NCI-H2107 (cell line): ENCODE data around the gene RUNX3.
A peak's percentile ranks its signal among the peaks of the same experiment; 100 is the strongest.
"Not testable (repeated sequence)": the region's sequence is repeated elsewhere in the genome, so short reads cannot be mapped to it uniquely, and the experiment has no call there.

ENCODE experiments used
- DNase-seq: peaks from one replicate; lab custom pipeline; 2025; lab: John Stamatoyannopoulos, UW

Gene RUNX3

DNA sequence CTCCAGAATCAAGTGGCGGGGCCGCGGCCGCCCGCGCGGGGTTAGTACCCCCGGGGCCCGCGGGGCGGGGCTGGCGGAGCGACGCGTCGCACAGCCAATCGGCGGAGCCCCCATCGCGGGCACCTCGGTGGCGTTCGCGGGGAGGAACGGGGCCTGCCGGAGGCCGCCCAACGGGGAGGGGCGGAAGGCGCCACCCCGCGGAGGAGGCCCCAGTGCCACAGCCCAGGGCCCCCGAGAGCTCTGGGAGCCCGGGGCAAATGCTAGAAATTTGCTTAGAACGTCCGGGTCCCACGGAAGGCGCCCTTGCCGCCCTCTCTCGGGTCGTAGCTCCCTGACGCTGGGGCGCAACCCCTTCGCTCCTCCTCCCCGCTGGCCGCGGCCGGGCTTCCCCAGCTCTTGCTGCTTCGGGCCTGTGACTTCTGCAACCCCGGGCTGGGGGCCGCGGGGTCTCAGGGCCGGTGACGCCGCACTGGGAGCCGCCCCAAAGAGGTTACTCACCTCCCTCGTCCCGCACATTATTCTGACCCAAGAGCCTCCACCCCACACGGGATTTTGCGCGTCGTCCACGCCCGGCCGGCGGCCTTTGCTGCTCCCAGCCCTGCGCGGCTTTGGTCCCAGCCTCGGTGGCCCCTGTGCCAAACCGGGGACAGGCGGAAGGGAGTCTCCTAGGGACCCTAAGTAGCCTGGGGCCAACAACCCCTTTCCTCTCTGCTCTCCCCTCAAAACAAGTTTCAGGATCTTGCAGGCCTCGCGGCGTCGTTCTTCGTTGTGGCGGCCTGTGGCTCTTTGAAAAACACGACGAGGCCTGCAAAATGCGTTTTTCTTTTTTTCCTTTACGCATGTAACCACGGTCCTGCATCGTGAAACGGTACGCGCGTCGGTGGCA is at the start of gene RUNX3:
RUNX3 (minus strand) TSS at position 17 of the 886 bp plus-strand sequence. CDS start 408 bp downstream, outside the sequence.
- DNase-seq = no peak

DNA sequence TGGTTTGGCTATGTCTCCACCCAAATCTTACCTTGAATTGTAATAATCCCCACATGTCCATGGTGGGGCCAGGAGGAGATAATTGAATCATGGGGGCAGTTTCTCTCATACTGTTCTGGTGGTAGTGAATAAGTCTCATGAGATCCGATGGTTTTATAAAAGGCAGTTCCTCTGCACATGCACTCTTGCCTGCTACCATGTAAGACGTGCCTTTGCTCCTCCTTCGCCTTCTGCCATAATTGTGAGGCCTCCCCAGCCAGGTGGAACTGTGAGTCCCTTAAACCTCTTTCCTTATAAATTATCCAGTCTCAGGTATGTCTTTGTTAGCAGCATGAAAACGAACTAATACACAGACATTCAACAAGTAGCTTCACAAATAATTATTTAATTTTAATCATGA is 49.2 kb upstream of the RUNX3 start:
- not testable (repeated sequence) for DNase-seq

DNA sequence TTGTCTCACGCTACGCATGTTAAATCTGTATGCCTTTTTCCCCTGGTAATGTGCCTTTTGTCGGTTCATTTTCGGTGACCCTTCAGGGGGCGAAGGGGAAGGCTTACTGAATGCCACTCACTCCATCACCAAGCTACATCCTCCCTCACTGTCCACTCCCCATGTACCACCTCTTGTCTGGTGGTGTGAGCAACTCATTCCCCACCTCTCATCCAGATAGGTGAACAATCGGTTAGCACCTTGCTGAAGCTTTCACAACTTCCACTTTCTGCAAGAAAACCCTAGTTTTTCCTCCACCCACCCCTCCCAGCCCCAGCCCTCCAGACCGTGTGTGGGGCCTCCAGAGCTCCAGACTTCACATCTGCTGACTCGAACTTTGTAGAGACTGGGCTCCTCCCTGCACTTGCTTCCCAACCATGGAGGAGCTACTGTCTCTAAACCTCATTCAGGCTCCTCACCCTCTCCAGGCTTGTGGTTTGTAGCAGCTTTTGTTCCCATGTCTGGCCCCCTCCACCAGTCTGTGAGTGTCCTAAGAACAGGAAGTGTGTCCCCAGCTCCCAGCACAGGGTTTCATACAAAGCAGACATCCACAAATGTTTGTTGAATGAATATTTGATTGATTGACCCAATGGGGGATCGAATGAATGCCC is 48.4 kb upstream of the RUNX3 start:
- no peak for DNase-seq

DNA sequence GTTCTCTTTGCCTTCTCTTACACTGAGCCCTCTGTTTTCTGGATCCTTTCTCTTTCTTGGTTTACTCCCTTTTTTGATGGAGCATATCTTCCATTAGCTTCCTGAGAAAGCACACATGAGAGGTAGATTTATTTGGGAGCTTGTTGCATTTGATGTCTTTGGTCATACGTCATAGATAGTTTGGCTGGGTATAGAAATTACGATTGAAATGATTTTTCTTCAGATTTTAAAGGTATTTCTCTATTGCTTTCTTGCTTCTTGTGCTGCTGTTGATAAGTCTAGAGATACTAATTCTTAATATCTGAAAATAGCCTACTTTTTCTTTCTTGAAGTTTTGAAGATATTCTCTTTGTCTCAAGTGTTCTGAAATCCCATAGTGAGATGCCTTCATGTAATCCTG is 45.3 kb upstream of the RUNX3 start:
- no peak for DNase-seq

DNA sequence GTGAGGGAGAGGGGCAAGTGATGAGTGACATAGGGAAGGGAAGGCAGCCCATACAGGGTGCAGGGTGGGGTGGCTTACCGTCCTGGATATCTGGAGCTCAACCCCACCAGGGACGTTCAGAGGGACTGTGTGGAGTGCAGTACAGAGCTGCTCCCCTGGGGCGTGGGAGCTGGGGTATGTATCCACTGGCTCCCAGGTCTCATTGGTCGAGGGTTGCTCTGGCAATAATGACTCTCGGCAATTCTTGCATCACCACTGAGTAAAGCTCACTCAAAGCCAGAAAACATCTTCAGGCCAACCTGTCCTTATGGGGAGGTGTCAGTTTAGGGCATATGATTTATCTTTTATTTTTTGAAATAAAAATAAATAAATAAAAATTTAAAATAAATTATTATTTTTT is 43.2 kb upstream of the RUNX3 start:
- no peak for DNase-seq

DNA sequence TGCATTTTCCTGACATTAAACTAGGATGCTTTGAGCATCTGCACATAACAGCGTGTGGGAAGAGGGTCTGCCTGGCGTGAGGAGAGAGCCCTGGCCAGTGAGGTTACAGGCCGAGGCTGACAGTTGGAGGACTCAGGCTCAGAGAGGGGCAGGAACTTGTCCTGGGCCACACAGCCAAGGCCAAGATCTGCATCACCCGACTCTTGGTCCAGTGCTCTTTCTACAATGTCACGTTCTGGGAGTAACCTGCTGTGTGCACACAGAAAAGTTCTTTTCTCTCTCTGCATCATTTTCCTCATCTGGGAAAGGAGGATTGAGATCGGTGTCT is 42.8 kb upstream of the RUNX3 start:
- DNase-seq = no peak

DNA sequence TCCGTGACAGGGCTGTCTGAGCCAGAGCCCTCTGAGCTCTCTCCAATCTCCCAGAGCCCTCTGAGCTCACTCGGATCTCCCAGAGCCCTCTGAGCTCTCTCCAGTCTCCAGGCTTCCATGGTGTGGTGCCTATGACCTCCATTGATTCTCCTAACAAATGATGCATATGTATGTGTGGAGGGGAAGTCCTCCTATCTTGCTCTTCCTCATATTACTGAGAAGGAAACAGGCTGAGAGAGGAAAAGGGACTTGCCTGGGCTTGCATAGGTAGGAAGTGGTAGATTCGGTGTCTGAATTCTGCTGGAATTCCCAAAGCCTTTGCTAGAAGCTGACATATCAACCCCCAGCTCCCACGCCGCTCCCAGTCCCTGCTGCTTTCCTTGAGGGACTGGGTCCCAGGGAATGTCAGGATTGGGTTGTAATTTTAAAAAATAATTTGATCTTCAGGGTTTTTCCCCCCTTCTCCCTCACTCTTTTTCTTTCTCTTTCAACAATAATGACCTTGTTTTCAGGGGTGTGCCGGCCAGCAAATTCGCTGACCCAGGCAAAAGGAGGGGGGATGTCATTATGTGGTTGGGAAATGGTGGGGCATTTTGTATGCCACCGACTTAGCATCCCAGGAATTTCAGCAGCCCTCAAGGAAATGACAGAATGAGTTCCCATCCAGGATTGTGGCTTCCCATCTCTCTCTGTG is 42.3 kb upstream of the RUNX3 start:
- no peak for DNase-seq

DNA sequence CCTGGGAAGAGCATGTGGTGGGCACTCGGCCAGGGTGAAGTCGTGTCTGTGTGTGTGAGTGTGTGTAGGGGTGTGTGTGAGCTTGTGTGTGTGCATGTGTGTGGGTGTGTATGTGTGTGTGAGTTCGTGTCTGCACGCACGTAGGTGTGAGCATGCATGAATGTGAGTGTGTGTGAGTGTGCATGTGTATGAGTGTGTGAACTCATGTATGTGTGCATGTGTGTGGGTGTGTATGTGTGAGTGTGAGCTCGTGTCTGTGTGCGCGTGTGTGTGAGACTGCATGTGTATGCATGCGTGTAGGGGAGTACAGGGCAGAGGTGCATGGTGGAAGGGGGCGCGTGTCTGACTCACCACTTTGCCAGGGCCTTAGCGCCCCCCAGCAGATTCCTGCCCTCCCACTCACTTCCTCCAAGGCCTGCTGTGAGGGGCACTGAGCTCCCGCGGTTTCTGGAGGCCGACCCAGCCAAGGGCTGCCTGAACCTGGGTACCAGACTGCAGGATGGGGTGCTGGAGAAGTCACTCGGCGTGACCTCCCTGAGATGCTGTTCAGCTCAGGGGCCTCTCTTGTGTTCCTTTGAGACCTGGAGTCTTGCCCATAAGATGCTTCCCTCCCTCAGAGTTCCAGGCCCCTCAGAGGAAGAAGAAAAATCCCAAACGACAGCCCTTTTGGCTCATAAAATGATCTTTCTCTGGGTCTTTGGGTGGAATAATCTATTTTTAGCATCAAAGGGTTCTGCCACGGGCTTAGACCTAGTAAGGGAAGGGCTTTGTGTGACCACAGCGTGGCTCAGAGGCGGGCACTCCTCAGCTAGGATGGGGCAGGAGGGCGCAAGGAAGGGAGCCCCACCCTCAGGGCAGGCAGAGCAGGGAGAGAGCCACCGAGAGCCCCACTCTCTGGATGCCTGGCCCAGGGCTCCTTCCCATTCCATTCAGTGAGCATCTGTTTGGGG is 41.1 kb upstream of the RUNX3 start:
- no peak for DNase-seq

DNA sequence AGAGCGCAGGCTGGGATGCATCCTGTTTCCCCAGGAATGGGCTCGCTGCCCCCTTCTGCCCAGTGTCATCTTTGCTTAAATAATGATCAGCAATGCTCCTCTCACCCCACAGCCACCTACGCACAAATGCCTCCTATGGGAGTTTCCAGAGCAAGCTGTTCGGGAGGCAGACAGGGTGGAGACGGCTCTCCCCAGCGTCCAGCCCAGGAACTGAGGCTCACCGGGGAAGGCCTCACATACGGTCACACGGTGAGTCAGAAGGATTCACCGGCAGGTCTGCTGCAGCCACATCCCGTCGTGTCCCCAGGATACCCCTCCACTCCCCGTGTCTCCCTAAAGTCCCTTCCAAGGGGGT is 40.3 kb upstream of the RUNX3 start:
- peak; percentile 10 for DNase-seq

DNA sequence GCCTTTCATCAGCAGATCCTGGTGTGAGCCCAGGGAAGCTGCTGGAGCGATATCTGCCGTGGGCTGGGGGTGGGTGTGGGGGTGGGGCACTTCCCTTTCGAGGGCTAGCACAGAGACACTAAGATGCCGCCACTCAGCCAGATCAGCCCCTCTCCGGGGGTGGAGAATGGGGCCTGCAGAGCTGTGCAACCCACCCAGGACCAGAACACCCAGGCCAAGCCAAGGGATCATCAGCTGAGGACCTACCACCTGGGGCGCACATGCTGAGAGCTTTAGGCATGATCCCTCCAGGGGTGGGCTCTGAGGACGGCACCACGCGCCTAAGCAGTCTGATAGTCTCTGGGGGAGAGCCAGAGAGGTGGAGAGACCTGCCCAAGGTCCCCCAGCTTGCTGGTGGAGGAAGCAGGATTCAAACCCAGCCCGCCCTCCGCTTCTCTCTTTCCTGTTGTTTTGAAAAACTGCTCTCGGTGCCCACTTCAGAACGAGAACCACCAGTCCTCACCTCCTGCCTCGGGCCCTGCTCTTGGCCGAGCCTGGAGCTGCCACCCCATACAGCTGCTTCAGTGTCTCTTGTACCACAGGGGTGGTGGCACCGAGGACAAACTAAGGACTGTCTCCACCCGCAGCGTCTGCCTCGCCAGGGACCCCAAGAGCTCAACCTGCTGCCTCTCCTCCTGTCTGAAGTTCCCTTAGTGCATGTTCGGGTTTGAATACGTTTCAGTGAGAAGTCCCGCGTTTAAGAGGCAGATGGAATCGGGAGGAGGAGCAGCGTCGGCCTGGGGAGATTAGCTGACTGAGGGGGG is 39.7 kb upstream of the RUNX3 start:
- no peak for DNase-seq

DNA sequence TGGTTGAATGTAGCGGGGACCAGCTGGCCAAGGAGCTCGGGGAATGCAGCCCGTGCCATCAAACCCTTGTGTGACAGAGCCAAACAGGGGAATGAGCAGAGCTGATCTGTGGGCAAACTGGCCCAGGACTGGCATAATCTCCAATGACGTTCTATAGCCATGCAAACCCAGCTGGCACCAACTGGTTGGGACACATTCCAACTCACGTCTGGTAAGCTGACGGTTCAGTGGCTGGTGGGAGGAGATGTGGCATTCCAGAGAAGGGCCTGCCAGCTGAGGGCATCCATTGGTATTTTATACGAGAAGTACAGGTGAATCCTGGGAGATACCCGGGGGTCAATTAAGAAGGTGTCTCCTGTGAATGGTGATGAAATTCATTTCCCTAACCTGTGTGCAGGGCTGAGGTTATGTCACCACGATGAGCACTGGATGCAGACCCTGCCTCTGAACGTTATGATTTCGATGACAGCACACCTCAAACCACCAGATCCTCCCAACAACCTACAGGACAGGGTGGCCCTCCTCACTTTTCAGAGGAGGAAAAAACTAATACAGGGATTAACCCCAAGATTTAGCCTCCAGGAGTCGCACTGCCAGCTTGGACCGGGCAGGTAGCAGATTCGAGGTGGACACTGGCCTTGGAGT is 39.0 kb upstream of the RUNX3 start:
- no peak for DNase-seq

DNA sequence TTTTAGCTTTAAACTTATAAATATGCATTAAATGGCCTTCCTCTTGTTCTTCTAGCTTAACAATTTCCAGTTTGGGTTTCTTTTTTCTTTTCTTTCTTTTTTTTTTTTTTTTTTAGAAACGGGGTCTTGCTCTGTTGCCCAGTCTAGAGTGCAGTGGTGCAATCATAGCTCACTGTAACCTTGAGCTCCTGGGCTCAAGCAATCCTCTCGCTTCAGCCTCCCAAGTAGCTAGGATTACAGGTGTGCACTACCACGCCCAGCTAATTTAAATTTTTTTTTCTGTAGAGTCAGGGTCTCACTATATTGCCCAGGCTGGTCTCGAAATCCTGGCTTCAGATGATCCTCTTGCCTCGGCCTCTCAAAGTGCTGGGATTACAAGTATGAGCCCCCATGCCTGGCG is 37.9 kb upstream of the RUNX3 start:
- DNase-seq = no peak

DNA sequence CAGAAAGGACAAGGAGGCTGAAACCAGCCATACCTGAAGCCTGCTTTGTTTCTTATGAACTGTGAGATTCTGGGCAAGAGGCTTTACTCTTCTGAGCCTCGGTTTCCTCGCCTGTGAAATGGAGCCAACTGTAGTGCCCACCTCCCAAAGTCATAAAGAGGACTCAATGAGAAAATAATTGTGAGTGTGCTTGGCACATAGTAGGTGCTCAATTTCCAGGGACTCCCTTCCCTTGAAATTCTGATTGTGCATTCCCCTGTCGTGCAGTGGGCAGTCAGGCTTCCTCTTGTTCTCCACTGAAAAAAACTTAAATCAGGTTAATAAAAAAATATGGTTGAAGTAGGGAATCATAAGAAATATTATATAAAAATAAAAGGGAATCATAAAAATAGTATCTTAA is 37.5 kb upstream of the RUNX3 start:
- no peak for DNase-seq

DNA sequence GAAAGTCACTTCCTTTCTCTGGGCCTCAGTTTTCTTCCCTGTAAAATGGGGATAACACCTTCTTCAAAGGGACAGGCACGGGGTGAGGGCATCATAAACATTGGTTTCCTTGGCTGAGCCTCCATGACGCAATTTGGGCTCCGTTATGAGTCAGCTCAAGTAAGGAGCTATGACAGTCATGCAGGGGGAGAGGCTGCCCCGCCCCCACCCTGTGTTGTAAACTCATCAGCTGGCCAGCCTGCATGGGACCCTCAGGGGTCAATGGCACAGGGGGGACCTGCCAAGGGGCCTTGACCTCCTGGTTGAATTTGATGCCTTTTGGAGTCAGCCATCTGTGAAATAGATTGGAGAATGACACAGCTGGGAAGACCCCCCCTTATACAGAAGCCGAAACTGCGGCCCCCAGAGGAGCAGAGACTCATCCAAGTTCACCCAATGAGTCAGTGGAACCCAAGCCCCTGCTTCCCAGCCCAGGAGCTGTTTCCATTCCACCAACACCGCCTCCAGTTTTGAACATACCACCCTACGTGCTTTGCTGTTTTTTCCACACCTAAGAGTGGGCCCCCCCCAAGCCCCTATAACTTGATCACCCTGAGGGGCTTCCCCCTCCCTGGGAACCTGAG is 36.8 kb upstream of the RUNX3 start:
- DNase-seq = no peak

DNA sequence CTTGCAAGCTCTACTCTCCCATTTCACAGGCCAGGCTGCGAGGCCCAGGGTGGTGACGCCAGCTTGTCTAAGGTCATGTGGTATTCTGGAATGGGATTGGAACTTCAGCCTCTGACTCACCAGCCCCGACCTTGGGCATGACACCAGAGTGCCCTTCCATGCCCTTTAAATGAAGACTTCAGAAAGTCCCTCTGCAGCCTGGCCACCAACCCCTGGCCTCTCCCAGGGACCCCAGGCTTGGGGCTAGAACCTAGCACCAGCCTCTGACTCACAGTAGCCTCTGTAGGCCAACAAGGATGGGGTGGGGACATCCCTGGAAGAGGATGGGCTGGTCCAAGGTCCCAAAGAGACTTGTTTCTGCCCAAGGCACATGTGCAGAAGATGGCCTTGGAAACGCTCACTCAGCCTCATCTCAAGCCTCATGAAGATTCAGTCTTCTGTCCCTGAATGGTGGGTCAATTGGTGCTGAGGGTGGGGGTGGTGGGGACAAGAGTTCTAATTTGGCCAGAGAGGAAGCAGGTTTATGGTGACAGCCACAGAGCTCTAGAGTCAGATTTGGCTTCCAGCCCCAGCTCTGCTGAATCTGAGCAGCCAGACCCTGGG is 36.1 kb upstream of the RUNX3 start:
- no peak for DNase-seq

DNA sequence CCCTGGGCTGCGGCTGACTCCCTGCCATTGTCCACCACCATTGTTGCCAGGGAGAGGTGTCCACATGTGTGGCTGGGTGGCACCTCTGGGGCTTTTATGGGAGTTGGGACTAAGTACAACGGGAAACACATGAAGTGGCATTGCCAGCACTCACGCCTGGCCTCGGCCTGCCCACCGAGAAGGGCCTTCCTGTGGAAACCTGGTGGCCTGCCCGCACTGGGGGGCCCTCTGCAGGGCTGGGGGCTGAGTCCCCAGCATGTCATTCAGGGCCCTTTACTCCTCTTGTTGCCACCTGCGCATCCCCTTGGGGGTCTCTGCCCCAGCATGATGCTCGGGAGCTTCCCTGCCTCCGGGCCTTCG is 35.5 kb upstream of the RUNX3 start:
- no peak for DNase-seq

DNA sequence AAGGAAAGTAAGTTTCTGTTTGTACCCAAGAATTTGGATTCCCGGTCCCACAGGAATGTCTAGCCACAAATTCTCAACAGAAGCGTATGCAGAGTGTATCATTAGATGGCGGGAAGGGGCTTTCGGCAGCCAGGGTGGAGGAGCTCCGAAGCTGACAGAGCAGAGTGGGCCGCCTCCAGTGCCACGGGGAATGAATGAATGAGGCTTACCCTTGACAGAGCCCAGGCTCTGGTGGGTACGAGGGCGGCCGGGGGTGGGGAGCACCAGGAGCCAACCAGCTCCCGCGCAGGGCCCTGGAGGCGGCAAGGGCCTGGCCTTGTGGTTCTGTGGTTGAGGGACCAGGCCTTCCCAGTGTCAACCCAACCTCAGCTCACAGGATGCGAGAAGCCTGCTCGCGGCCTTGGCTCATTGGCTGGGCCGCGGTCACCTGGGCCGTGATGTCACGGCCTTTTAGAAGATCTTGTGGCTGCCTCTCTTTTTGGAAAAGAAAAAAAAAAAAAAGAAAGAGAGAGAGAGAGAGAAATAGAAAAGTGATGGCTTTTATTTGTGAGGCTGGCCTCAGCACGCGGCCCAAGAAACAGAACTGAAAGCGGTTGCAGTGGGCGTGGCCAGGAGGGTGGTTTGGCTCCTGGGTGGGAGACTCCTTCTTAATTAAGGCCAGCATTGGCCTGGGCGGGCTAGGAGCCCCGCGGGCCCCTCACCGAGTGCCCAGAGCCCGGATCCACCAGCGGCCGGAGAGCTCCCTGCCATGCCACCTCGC is 34.9 kb upstream of the RUNX3 start:
- no peak for DNase-seq

DNA sequence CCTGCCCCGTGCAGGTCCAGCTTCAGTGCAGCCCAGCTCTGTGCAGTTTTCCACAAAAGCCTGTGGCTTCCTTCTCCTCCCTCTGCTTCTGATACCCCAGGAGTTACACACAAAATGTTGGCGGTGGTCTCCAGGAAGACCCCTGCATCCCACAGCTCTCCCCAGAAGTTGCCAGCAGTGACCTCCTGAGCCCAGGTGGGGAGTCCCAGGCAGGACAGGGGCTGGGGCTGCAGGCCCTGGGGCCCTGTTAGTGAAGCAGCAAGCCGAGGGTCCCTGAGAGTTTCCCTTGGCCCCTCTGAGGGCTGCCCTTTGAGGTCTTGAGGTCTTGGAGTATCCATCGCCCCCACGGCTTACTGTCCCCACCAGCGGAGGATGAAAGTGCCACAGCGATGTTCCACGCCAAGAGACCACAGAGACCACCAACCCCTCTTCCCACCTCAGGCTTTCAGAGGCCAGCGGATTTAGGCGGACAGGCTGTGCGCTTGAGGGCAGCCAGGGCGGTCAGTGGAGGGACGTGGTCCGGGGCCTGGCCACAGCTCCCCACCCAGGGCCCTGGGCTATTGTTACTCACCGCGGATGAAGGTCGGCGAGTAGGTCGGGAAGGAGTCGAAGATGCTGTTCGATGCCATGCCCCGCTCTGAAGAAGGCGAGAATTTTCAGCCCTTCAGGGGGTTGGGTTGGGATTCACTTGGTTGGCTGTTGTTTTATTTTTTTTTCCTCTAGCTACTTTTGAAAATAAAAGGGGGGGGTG is 34.0 kb upstream of the RUNX3 start:
- DNase-seq = no peak
